GM23248 (cell line): Measurements from ENCODE around the gene LOXL3. TPM values are rescaled to one million over a fixed set of nuclear protein-coding genes. Genes with fewer than 3 reads are reported as not detected.

ENCODE experiments used
- DNase-seq: peaks from one replicate; pipeline ENCODE4 v3.0.0-alpha.2; 2015
- H2AFZ ChIP-seq: fragments of 200-600 bp; sonication (generic); 2 replicates; pipeline ENCODE4 v1.6.1; 2016; ENCODE audit warnings: antibody characterized with exemption
- H3F3A ChIP-seq: fragments of 200-600 bp; sonication (generic); 2 replicates; pipeline ENCODE4 v1.6.1; 2016; ENCODE audit warnings: mild to moderate bottlenecking, antibody characterized with exemption, mixed run types; ENCODE audit not compliant: insufficient read depth
- H3K27ac ChIP-seq: fragments of 200-600 bp; sonication (generic); 2 replicates; pipeline ENCODE4 v1.5.1; 2016; ENCODE audit warnings: mild to moderate bottlenecking
- H3K27me3 ChIP-seq: fragments of 200-600 bp; sonication (generic); replicated peaks from 2 replicates; pipeline ENCODE4 v1.6.1; 2016; ENCODE audit warnings: mild to moderate bottlenecking; ENCODE audit not compliant: insufficient read depth
- H3K36me3 ChIP-seq: fragments of 200-600 bp; sonication (generic); 2 replicates; pipeline ENCODE4 v1.6.1; 2016; ENCODE audit warnings: low read depth, mild to moderate bottlenecking
- H3K4me1 ChIP-seq: fragments of 200-600 bp; sonication (generic); 2 replicates; pipeline ENCODE4 v1.6.1; 2016; ENCODE audit warnings: mild to moderate bottlenecking; ENCODE audit not compliant: insufficient read depth
- H3K4me2 ChIP-seq: fragments of 200-600 bp; sonication (generic); one replicate; pipeline ENCODE4 v1.6.1; 2016; ENCODE audit warnings: mild to moderate bottlenecking; ENCODE audit not compliant: unreplicated experiment
- H3K4me3 ChIP-seq: fragments of 200-600 bp; sonication (generic); 2 replicates; pipeline ENCODE4 v1.5.1; 2016; ENCODE audit warnings: mild to moderate bottlenecking
- H3K79me2 ChIP-seq: fragments of 200-600 bp; sonication (generic); 2 replicates; pipeline ENCODE4 v1.6.1; 2016; ENCODE audit warnings: mild to moderate bottlenecking; ENCODE audit not compliant: insufficient read depth
- H3K9ac ChIP-seq: fragments of 200-600 bp; sonication (generic); 2 replicates; pipeline ENCODE4 v1.6.1; 2016; ENCODE audit warnings: mild to moderate bottlenecking
- H3K9me2 ChIP-seq: fragments of 200-600 bp; sonication (generic); 2 replicates; pipeline ENCODE4 v1.6.1; 2016; ENCODE audit warnings: mixed run types, mild to moderate bottlenecking, moderate library complexity; ENCODE audit not compliant: insufficient read depth
- H3K9me3 ChIP-seq: fragments of 200-600 bp; sonication (generic); one replicate; pipeline ENCODE4 v1.6.1; 2017; ENCODE audit warnings: low read depth
- H4K20me1 ChIP-seq: fragments of 200-600 bp; sonication (generic); 2 replicates; pipeline ENCODE4 v1.6.0; 2016; ENCODE audit not compliant: insufficient read depth
- EZH2 ChIP-seq: fragments of 200-600 bp; sonication (generic); IDR thresholded peaks from 2 replicates; pipeline ENCODE4 v1.6.1; 2018; ENCODE audit warnings: antibody characterized with exemption, mild to moderate bottlenecking; ENCODE audit not compliant: insufficient read depth, poor library complexity, severe bottlenecking
- EZH2phosphoT487 ChIP-seq: fragments of 200-600 bp; sonication (generic); IDR thresholded peaks from 2 replicates; pipeline ENCODE4 v1.6.1; 2018; ENCODE audit warnings: antibody characterized with exemption, moderate library complexity, mild to moderate bottlenecking, low read depth; ENCODE audit not compliant: insufficient read depth
- WGBS, 2 experiments: methylation state at CpG; one replicate each; pipeline ENCODE4 v1.1.6; 2015 to 2017; ENCODE audit warnings: low lambda C conversion rate in 2 of 2, low coverage in 1 of 2; ENCODE audit errors: missing lambda C conversion rate in 2 of 2; 5-methylcytosine and 5-hydroxymethylcytosine counted together
- in situ Hi-C: fragments of 300-500 bp; cut with MboI; formaldehyde crosslinking; loops from 2 replicates; pipeline ENCODE4 v1.15.0; 2020
- polyA plus RNA-seq: library from polyadenylated mRNA; unstranded; fragments of >200 nt; fragmentation: Nextera tagmentation; extraction: Ambion mirVana; gene quantifications from 2 replicates; pipeline ENCODE4 v1.2.1, GENCODE V29; 2016
- total RNA-seq: library from RNA; depleted of rRNA; stranded (reverse); fragments of >200 nt; shearing (Covaris generic); gene quantifications from 2 replicates; pipeline ENCODE4 v1.2.3, GENCODE V29; 2014

The LOXL3 gene
- total and polyA plus RNA-seq, 2 experiments from 2014 or later, result 52.4 to 55.2 TPM

DNA sequence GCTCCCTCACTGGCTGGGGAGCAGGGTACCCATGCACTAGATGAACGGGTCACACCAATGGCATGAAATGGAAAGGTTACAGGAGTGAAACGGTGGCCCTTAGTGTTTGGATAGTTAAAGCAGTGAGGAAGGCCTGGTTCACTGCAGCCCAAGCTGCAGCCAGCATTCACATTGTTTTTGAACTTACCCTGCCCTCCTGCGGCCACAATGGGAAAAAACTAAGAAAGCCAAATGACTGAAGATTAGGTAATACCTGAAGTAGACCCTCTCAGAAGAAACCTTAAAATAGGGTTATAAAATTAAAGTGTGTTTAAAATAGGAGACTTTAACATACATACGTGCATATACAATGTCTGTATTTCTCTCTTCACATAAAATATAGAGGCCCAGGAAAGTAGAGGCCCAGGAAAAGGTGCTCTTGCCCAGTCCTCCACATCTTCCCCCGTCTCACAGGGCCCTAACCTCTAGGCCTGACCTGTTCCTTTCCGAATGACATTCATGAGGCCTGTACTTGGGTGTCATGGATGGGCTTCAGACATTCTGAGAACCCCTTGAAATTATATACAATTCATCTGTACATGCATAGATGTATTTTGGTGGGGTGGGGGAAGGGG, 34.0 kb upstream of the LOXL3 start:
- no peaks in the 10 kb centered on the region for H4K20me1 ChIP-seq
- TF ChIP-seq EZH2phosphoT487 (no peak), EZH2 (no peak)
- in situ Hi-C loops, result loop anchor here (5.0 kb wide), 1 partner anchor 85 kb away; no protein-coding TSS in a partner anchor
- H3K4me3 ChIP-seq, result no peak overlapping the region
- H2AFZ ChIP-seq, result peak overlapping the region; percentile 62
- DNase-seq, result peak; percentile 84
- H3K27me3 ChIP-seq, result no peaks in the 10 kb centered on the region
- H3K9ac ChIP-seq, result no peak overlapping the region
- peaks cover 29% of the 10 kb centered on the region for H3K4me1 ChIP-seq
- H3F3A ChIP-seq, result peaks cover 27% of the 10 kb centered on the region
- no peak overlapping the region for H3K27ac ChIP-seq
- H3K4me2 ChIP-seq, result no peak overlapping the region
- H3K9me2 ChIP-seq, result no peaks in the 10 kb centered on the region
- no peaks in the 10 kb centered on the region for H3K79me2 ChIP-seq
- H3K36me3 ChIP-seq, result no peaks in the 10 kb centered on the region
- no peaks in the 10 kb centered on the region for H3K9me3 ChIP-seq
- WGBS, 2 experiments, result 10 to 11% methylated on average over 6 of the region's 6 CpGs

DNA sequence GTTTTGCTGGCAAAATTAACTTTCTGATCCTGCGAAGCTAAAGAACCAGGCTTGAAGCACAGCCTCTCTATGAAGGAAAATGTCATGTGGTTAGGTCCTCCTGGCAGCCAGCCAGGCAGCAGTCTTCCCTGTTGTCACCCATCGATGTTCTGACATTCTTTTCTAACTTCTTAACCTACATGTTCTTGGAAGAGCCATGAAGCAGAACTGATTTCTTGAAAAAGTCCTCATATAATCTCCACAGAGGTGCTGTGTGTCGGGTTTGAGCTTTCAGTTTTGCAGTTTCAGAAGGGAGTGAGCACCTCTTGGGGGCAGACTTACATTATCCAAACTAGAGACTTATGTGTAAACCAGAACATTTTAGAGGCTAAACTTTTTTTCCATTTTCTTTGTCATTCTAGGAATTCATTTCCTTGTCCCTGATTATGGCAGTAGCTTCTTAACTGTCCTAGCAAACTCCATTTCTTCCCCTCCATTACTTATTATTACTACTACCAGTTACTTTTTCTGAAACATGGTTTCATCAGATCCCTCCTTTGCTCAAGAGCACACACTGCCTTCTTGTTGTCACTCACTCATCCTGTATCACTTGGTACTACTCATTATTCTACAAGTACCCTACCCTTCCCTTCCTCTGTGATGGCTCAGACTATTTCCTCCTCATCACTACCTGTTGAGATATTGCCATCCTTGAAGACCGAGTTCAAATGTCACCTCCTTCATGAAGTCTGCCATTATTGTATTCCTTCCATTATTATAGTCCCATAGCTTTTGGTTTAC, 31.9 kb upstream of the LOXL3 start:
- Histone ChIP-seq H3K4me2 (peak overlapping the region; percentile 22), H3K4me1 (peaks cover 29% of the 10 kb centered on the region), H4K20me1 (no peaks in the 10 kb centered on the region), H2AFZ (peak overlapping the region; percentile 54), H3K79me2 (no peaks in the 10 kb centered on the region), H3K27me3 (no peaks in the 10 kb centered on the region), H3K4me3 (no peak overlapping the region), H3K9ac (no peak overlapping the region; the same call in 1 of the 2 replicates), H3K9me2 (no peaks in the 10 kb centered on the region), H3K9me3 (no peaks in the 10 kb centered on the region), H3F3A (peaks cover 27% of the 10 kb centered on the region), H3K36me3 (no peaks in the 10 kb centered on the region), H3K27ac (no peak overlapping the region)
- 58 to 65% methylated on average over 4 of the region's 4 CpGs for WGBS, 2 experiments
- in situ Hi-C loops, result loop anchor here (5.0 kb wide), 1 partner anchor 83 kb away; no protein-coding TSS in a partner anchor
- no peak for TF ChIP-seq EZH2phosphoT487
- no peak for TF ChIP-seq EZH2
- no peak for DNase-seq

DNA sequence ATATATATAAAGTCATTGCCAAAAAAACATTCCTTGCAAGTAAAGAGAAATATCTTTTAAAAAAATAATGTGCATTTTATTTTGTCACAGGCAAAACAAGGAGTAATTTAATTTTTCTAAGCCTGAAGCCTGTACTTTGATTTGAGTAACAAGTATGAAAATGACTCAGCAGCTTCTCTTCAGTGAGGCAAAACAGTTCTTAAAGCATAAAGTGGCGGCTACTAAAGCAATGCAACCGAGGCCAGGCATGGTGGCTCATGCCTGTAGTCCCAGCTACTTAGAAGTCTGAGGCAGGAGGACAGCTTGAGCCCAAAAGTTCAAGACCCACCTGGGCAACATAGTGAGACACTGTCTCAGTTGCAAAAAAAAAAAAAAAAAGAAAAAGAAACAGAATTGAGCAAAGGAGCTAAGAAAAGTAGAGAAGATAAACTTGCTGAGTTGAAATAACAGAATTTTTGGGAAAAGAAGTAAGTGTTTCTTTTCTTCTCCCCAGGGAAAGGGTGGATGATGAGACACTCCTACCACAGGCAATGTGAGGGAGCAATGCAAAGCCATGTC, 30.4 kb upstream of the LOXL3 start:
- Histone ChIP-seq H3K4me3 (no peak overlapping the region), H3K9me3 (no peaks in the 10 kb centered on the region), H3K4me2 (peak overlapping the region; percentile 27), H3K27me3 (no peaks in the 10 kb centered on the region), H3F3A (peaks cover 27% of the 10 kb centered on the region), H3K27ac (peak overlapping the region; percentile 81), H3K36me3 (no peaks in the 10 kb centered on the region), H3K9ac (peak overlapping the region; percentile 46), H3K9me2 (no peaks in the 10 kb centered on the region), H4K20me1 (no peaks in the 10 kb centered on the region), H3K79me2 (no peaks in the 10 kb centered on the region), H3K4me1 (peaks cover 29% of the 10 kb centered on the region), H2AFZ (peak overlapping the region; percentile 49)
- peak; percentile 86 for DNase-seq
- WGBS, 2 experiments, result 3 to 6% methylated on average over 2 of the region's 2 CpGs
- TF ChIP-seq EZH2phosphoT487 (no peak), EZH2 (no peak)
- in situ Hi-C loops, result no loop called here

DNA sequence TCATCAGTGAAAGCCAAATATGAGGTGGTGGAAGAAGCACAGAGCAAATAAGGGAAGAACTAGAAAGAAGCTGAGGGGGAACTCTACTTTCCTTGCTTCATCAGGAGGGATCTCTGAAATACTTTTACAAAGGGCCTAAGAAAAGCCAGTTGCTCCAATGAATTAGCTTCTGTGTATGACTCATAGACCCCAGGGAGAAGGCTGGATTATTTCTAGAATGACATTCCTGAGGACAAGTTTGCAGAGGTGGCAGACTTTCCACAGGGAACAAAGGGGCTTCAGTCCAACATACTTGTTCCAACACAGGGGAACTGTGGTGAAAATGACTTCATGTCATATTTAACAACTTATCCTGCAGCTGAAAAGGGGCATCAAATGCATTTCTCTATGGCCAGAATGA, 29.8 kb upstream of the LOXL3 start:
- H3F3A ChIP-seq, result peaks cover 27% of the 10 kb centered on the region
- in situ Hi-C loops, result no loop called here
- H4K20me1 ChIP-seq, result no peaks in the 10 kb centered on the region
- no peaks in the 10 kb centered on the region for H3K27me3 ChIP-seq
- no peak overlapping the region for H2AFZ ChIP-seq
- H3K79me2 ChIP-seq, result no peaks in the 10 kb centered on the region
- peak overlapping the region; percentile 27 for H3K4me2 ChIP-seq
- peaks cover 29% of the 10 kb centered on the region for H3K4me1 ChIP-seq
- H3K9ac ChIP-seq, result peak overlapping the region; percentile 46
- H3K27ac ChIP-seq, result peak overlapping the region; percentile 81
- no peak overlapping the region for H3K4me3 ChIP-seq
- peak; percentile 82 for DNase-seq
- no peaks in the 10 kb centered on the region for H3K36me3 ChIP-seq
- no peaks in the 10 kb centered on the region for H3K9me2 ChIP-seq
- no peaks in the 10 kb centered on the region for H3K9me3 ChIP-seq
- TF ChIP-seq EZH2 (no peak), EZH2phosphoT487 (no peak)
